DMS114 treated with DMSO at 0.1 percent for 48 hours (cell line): ENCODE measurements around the gene SERPINB10.

Experiments
- DNase-seq: peaks from one replicate; lab custom pipeline; 2025; ENCODE audit not compliant: unreplicated experiment; lab: John Stamatoyannopoulos, UW

SERPINB10 gene, protein sequence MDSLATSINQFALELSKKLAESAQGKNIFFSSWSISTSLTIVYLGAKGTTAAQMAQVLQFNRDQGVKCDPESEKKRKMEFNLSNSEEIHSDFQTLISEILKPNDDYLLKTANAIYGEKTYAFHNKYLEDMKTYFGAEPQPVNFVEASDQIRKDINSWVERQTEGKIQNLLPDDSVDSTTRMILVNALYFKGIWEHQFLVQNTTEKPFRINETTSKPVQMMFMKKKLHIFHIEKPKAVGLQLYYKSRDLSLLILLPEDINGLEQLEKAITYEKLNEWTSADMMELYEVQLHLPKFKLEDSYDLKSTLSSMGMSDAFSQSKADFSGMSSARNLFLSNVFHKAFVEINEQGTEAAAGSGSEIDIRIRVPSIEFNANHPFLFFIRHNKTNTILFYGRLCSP

DNA sequence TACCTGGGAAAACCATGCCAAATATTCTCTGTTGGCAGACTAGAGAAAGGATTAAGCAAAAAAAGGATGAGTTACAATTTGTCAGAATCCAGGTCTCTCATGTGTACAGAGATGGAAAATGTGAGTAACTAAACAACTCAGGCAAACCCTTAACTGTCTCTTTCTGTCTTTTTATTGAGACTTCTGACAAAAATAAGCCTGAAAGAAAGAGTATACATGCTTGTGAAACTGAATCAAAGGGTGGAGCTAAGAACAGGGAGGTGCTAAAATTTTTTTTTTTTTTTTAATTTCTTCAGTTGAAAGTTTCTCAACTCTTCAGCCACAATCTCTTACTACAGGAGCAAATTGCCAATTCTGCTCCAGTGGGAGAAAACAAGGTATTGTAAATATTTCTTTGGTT, at the start of gene SERPINB10:
Gene SERPINB10 (plus strand): TSS at position 295 of the 400 bp plus-strand sequence. CDS start 7,553 bp downstream, outside the sequence.
- no peak for DNase-seq

DNA sequence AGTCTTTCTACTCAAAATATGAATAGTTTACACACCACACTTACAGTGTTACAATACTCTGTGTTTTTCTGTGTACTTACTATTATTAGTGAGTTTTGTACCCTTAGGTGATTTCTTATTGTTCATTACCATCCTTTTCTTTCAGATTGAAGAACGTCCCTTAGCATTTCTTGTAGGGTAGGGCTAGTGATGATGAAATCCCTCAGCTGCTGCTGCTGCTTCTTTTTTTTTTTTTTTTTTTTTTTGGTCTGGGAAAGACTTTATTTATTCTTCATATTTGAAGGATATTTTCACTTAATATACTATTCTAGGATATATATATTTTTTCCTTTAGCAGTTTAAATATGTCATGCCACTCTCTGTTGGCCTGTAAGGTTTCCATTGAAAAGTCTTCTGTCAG, 49.3 kb upstream of the SERPINB10 start:
- no peak for DNase-seq

DNA sequence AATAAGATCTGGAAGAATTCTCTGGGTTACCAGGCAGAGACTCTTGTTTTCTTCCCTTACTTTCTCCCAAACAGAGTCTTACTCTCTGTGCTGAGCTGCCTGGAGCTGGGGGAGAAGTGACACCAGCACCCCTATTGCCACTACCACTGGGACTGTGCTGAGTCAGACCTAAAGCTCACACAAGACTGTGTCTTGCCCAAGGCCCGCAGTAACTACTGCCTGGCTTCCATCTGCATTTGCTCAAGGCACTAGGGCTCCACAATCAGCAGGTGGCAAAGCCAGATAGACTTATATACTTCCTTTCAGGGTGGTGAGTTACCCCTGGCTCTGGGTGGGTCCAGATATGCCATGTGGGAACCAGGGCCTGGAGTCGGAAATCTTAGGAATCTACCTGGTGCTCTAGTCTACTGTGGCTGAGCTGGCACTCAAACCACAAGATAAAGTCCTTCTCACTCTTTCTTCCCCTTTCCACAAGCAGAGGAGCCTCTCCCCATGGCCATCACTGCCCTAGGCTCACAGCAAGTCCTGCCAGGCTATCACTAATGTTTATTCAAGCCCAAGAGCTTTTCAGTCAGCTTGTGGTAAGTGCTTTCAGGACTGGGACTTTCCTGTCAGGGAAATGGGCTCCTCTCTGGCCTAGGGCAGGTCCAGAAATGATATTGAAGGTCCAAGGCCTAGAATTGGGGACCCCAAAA, 47.8 kb upstream of the SERPINB10 start:
- DNase-seq, result no peak

DNA sequence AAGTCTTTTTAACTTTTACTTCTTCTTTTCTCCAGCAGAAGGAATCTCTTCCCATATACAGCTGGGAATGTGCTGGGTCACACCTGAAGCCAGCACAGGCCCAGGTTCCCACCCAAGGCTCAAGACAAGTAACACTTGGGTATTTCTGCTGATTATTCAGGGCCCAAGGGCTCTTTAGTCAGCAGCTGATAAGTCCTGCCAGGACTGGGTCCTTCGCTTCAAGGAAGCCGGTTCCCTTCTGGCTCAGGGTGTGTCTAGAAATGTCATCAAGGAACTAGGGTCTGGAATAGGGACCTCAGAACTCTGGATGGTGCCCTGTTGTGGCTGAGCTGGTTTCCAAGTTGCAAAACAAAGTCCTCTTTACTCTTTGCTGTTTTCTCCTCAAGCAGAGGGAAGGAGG, 47.2 kb upstream of the SERPINB10 start:
- no peak for DNase-seq

DNA sequence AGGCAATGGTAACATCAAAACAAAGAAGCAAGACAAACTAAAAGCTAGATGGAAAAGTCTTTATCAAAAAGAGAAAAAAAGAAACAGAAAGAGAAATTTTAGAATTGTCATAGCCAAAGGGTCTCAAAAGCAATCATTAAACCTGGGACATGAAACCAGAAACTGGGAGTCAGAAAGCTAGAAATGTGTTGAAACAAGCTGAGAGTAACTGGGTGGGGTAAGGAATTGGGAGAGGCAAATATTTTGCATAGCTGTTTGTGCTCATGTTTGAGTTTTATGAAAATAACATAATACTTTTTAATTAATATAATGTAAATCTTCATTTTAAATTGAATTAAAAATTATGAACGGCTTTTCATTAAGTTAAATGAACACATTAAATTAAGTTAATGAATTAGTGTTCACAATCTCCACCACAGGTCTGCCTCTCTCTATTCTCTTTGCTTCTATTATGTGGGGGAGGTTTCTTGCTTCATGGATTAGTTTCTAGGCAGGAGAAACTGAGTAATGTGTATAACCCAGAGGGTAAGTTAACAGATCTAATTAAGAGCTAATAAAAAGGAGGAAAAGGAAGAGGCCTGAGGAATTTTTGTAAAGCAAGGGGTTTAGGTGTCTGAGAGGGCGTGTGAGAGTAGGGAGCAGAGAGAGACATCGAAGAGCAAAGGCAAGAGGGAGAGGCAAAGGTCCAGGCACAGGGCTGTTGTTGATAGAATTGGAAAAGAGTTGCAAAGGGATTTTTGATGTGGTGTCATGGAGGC, 40.2 kb upstream of the SERPINB10 start:
- no peak for DNase-seq

DNA sequence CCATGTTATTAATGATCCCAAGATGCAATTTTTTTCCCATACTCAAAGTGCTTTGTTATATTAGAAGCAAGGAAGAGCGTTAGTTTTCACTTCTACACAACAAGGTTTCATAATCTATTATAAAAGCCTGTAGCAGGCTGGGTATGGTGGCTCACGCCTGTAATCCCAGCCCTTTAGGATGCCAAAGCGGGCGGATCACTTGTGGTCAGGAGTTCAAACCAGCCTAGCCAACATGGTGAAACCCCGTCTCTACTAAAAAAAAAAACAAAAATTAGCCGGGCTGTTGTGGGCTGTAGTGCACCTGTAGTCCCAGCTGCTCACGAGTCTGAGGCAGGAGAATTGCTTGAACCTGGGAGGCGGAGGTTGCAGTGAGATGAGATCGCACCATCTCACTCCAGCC, 39.2 kb upstream of the SERPINB10 start:
- DNase-seq, result no peak

DNA sequence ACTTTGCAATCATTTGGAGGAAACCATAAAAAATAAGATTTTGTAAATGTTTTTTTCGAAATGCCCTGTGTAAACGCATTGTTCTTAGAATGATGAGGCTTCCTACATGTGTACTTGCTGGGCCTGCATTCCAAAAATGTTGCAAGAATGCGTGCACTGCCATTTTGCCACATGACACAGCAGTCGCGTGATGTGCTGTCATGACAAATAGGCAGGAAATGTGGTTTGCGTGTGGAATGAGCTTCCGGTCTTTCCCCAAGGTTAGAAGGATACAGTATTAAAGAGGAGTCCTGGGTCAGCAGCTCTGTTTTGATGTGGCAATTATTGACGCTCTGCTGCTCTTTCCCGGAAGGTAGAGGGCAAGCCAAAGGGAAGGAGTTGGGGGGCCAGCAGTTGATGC, 38.4 kb upstream of the SERPINB10 start:
- DNase-seq, result no peak

DNA sequence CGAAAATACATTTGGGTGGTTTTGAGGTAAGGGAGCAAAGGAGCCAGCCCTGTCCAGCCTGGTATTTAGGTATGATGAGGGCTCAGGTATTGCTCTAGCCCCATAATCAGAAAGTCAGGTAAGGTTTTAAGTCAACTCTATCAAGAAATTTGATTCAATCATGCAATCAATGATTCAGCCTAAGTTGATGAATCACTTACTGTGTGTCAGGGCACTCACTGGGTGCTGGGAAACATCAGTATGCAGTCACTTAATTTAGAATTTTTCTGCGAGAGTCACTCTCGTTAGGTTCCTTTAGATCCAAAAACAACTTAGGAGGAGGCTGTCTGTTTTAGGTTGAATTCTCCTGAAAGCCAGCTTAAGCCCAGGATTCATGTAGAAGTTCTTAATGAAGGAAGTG, 37.9 kb upstream of the SERPINB10 start:
- DNase-seq, result no peak

DNA sequence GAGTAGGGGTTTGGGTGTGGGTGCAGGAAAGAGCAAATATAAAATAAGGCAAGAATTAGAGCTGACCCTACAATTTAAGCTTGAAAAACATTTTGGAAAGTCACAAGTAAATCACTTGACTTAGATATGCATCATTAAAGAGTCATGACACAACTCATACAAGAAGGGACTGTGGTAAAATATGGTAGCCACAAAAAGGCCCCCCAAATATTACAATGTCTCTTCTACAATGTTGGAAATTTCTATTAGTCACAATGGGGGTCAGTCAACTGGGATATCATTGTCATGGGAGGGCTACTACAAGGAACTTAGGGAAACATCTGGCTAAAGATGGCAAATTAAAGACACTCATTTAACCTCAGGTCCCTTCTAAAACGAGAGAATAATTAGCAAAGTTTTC, 35.9 kb upstream of the SERPINB10 start:
- DNase-seq, result no peak

DNA sequence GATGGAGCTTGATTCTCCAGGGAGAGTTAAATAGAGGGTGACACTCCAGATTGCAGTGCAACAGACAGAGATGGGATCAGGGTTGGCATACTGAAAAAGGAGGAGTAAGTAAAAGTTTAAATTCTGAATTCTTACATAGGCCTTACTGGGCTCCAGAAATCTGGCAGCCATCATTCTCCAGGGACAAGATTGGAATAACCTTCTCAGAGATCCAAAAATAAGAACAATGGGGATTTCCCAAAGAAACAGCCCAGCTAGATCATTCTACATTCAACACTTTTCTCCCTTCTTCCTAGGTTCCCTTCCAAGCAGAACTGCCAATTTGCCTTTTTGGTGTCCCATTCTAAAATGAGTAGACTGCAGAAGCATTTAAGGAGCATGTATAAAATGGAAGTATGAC, 35.2 kb upstream of the SERPINB10 start:
- no peak for DNase-seq

DNA sequence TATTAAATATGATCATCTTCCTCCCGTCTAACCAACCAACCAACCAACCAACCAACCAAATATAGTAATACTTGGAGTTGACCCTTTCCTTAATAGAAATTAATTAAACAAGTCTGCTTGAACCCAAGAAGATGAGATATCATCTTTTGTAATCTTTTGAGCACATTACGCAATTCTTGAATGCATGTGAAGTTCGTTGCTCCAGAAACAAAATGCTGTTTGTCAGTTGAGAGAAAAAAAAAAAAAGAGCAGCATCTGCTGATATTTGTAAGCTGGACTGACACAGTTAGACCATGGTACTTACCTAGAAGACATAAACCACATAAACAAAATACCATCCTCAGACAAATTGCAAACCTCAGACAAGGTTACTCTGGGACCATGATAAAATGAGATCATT, 29.4 kb upstream of the SERPINB10 start:
- no peak for DNase-seq

DNA sequence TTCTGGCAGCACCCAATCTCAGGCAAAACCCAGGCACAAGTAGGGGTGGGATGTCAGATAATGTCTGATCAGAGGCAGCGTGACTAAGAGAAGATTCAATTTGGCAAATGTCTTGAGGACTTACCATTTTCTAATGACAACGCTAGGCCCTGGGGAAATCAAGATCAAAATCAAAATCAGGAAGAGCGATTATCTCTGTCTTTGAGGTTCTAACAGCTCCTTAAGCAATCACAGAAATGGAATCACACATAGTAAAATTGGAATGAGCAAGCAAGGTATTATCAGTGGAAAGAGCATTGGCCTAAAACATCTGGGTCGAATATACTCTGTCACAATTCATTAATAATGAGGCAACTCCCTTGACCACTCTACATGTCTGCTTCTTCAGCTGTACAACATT, 28.8 kb upstream of the SERPINB10 start:
- no peak for DNase-seq

DNA sequence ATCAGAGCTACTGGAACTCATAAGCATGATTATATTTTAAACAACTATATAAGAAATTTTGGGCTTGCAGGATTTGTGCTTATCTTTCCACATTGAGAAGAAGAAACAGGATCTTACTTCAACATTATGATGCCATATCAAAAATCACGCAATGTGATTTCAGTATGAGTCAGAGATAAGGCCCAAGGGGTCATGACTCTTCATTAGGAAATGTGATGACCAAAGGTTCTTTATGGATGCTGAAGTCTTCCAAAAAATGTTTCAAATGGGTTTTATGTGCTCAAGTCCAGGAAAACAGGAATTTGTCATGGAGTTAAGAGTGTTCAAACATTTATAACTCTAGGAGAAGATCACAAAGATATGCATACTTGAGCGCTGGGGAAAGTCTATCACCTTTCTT, 28.0 kb upstream of the SERPINB10 start:
- DNase-seq, result no peak

DNA sequence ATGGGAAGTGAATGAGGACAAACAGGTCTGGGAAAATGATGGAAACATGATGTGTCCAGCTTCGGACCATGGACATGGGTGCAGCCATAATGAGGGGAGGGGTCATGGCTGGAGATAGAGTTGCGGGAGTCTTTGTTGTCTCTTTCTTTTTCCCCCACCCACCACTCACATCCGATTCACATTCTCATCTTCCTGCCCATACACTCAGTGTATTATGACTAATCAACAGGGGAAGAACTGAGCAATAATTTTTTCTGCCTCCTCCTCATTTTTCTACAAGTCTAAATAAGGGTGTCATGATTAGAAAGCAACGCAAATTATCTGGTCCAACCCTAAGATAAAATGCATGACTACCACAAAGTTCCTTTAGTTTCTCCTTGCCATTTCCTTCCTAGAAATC, 25.9 kb upstream of the SERPINB10 start:
- DNase-seq, result no peak

DNA sequence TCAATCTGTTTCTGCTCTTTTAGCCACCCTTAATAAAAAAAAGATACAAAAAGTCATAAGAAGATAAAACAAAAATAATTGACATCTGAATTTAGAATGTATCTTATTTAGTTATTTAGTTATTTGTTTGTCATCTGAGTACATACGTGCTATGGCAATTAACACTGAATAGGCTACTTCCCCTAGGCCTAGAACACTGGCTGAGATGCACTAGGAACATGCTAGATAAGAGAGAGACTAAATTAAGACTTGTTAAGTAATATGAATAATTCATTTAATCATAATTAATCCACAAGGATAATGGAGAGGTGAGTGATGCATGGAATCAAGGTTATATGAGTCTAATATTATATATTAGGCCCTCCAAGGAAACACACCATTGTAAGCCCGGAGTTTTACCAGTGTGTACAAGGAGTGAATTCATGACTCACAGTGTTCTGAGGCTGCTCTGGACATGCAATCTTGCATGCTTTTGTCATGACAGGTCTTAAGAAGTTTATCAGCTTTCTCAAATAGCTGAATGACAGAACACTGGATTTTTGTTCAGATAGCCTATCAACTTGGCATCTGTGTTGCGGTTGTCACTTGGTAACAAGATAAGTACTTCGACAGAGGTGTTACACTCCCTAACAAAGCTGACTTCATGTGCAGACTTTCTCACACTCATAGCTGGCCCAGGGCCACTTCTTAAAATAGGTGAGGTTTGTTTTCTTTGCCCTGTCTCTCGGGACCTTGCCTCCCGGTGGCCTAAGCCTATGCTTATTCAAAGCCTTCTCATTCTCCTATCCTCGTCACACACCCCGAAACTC, 25.2 kb upstream of the SERPINB10 start:
- DNase-seq, result no peak

DNA sequence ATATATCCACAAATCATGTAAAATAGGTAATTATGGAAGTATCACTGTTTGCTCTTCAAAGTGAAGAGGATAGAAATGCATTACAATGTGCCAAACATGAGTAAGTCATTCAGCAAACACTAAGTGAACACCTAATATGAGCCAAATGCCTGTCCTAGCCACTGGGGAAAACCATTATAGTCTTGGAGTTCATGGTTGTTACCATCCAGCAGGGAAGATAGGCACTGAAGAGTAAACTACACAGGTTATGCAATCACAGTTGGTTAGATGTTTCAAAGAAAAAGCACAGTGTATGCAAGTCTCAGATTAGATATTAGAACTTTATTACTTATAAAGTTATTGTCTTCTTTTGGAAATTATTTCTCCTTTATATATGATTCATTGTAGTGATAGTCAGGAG, 24.1 kb upstream of the SERPINB10 start:
- no peak for DNase-seq

DNA sequence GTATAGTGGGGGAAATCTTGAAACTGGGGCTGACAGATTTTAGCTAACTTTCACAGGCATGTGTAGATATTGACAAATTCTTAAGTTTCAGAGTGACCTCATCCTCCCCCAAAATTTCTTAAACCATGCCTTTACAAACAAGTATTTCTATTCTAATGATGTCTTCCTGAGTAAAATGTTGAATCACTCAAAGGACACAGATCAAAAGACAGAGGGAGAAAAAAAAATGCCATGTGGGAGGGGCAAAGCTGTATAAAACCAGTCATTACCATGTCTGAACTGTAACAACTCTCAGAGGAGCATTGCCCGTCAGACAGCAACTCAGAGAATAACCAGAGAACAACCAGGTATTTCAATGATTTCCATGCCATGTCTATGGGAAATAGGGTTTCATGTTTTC, 20.3 kb upstream of the SERPINB10 start, which contains the start of gene SERPINB2:
Gene SERPINB2 (plus strand): TSS at position 282 of the 400 bp plus-strand sequence. CDS start 3,740 bp downstream, outside the sequence.
- DNase-seq, result no peak

DNA sequence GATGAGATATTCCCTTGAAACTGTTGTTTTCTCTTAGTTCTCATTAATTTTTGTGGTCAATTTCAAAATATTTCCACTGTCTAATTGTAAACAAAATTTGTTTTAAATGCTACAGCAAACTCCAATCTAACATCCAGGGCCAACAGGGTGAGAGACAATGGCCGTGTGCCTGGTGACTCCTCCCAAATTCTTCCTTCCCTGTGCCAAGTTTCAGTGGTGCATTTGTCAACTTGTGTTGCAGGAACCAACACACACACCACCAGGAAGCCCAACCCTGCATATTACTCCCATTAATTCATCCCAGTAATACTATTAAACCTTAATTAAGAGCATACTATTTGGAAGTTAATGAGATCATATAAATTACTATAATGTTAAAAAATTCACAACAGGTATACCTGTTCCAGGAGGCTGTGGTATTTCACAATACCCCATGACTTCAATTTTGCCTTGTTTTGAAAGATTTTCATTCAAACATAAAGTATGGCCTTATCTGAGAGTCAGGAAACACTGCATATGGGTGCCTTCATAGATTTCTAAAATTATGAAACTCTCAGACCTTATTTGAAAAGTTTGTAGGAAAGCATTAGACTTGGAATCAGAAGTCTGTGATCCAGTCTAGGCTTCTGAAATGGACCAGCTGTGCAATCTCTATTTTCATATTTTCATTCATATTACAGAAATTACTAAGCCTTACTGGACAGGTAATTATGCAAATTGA, 19.1 kb upstream of the SERPINB10 start:
- no peak for DNase-seq

DNA sequence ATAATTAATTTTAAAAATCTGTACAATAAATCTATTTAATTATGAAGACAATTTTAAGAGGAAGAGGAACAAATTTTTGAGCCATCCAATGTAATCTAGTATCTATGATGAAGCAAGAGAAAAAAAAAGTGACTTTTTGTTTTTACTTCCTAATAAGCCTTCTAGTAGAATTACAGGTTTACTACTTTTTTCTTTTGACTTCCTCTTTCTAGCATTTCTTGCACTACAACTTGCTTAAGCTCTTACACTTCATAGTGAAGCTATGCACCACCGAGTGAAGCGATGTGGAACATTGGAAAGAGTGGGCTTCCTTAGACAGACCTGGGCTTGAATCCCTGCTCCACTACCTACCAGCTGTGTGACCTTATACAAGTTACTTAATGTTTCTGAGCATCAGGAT, 18.1 kb upstream of the SERPINB10 start:
- DNase-seq, result no peak

DNA sequence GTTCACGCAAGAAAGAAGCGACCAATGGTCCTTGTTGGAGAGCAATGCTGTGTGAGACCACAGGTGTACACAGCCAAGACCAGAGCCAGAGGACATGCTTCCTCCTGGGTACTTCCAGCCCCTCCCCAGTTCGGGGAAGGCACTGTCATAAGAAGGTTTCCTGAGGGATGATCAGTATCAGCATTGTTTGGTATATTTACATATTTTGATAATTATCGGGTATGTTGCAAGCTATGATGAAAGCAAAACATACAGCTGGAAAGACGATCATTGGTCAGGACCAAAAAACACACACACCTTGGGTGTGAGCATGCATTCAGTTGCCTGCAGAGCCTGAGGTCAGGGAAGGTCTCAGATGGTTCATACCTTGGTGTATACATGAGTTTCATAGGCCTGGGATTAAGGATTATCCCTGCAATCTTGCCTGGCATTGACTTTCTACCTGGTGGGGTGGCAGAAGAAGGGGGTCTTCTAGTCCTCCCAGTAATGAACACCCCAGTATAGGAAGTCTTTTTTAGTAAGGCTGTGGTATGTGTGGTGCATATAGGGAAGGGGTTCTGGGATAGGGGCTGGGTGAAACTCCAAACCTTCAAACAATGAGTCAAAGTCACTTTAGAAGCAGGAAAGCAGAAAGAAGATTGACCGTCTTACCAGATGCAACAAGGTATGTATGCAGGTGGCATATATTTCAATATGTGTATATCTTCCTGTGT, 17.4 kb upstream of the SERPINB10 start:
- no peak for DNase-seq
